GM18907 (cell line): ENCODE measurements around the gene TASP1.

ENCODE experiments used
- ATAC-seq: cut with Tn5 transposase; IDR thresholded peaks from one replicate; pipeline ENCODE4 v1.9.1; 2021; ENCODE audit warnings: mild to moderate bottlenecking, moderate library complexity; ENCODE audit not compliant: unreplicated experiment

The TASP1 gene

GRCh38 chr20:13447385-13448180 lies 191.1 kb downstream of the TASP1 start:
- ATAC-seq = no peak

DNA sequence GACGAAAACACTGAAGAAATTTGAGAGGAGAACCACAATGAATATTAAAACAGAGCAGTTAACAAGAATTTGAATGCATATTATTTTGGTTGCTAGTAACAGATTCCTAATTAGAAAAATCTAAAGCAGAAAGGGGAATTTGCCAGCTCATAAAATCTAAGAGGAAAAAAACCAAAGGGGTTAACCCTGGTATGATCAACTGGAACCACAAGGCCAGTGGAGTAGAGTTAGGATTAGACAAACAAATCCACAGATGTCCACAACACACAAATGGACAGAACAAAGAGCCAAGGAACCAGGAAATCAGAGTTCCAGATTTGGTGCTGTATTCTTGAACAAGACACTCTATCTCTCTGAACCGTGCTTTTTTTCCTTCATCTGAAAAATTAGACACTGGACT lies 195.0 kb downstream of the TASP1 start:
- ATAC-seq = no peak

- no peak for ATAC-seq
Observed at GRCh38 chr20:13442986-13443385, 195.7 kb downstream of the TASP1 start.

- no peak for ATAC-seq
Observed at GRCh38 chr20:13441388-13441787, 197.3 kb downstream of the TASP1 start.

DNA sequence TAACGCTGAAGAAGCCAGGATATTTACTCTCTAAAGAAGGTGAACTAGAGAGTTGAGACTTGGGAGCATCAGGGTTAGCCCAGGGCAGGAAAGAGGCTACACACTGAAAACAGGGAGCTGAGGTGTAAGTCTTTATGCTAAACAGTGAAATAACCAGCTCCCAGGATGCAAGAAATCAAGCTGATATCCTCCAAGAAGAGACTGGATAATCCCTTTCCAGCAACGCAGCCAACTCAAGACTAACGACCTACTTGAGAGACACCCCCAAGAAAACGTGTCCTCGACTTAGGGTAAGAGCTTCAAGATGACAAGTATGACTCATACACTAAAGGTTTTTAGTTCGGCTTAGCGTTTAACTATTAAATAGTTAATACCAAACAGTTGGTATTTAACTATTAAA lies 202.2 kb downstream of the TASP1 start:
- ATAC-seq = no peak

DNA sequence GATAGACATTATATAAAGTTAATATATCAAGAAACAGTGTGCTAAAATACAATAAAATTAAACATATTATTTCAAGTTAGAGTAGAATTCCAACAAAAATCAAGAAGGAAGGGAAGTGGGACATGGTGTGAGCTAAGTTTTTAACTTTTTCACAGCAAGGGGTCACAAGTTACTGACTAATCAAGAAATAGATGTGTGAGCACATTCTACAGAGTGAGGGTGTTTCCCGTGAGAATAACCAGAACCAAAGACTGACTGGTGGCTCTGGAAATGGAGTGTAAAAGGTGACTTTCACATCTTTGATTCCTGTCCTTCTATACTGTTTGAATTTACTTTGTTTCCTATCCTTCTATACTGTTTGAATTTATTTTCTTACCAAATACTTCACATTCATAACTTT lies 206.6 kb downstream of the TASP1 start:
- no peak for ATAC-seq

DNA sequence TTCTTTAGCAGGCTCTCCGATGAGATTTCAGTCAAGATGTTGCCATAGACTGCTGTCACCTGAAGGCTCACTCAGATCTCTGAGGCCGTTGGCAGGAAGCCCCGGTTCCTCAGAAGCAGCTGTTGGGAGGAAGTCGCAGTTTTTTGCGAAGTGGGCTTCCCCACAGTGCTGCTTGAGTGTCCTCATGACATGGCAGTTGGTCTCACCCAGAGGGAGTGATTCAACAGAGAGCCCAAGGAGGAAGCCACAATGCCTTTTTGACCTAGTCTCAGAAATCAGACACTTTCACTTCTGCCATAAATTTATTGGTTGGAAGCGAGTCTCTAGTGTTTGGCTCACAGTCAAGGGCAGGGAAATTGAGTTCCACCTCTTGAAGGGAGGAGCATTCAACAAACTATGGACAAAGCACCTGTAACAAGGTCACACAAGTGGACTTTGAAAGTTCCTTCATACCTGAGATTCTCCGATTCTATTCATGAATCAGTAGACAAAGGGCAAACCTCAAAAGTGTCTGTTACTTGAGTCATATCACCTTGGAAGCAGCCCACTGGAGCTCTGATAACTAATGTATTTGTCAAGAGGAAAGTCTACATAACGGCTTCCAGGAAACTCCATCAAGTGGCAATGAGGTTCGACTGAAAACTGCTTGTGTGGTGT lies 208.3 kb downstream of the TASP1 start:
- ATAC-seq = peak; percentile 64

DNA sequence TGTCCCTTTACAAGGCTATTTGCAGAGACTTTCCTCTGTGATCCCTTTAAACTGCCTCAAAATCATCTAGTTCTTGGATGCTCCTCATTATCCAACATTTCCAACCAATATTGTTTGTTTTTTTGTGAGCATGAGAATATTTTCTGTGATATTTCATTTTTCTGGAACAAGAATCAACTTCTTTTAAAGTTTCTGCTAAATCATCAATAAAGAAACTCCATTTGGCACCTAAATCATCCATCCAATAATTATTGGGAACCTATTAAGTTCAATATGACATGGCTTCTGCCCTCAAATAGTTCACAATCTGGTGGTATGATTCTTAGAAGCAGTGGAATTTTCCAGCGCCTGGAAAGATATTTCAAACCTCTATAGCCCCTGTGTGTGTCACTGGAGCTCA lies 210.0 kb downstream of the TASP1 start:
- no peak for ATAC-seq

DNA sequence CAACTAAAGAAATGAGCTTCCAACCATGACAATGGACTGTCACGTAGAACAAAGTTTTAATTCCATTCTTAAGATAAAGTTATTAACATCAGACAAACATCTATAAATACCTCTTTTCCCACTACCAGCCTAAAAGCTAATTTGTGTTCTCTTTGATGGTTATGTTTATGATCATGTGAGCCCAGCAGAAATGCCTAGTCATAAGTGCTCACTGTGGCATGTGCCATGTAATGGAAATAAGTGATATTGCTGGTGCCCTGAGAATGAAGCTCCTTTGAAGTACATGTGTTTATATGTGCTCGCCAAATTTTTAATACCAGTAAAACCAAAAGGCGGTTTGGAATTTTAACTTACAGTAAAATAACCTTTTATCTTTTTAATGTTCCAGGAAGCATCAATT lies 211.9 kb downstream of the TASP1 start:
- ATAC-seq = no peak

DNA sequence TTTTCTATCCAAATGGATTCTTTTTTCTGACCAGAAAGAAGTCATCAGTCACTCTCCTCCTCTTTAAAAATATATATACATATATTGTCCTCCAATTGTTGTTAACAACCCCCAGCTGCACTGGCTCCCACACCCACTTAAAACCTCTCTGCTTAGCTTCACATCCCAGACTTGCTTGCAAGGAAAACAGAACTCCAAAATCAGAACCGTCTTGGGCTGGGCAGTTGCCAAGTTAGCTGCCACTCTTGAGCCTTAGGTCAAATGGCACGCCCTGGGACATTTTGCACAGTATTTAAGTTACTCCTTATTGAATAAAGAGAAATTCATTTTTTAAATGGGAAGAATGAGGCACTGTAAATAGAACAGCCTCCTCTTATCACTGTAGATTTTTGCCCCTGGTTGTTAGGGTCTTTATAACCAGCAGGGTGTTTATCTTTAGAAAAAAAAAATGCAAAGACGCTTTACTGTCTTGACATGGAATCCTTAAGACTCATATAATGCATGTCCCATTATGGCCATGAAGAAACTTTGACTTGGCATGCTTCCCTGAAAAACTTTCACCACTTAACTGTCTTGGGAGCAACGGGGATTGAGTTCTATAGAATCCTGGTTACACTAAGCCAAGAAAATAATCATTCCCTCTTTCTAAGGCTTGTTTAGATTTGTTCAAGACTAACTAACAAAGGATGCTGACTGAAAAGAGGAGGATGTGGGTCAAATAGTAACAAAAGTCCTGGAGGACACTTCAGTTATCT lies 213.2 kb downstream of the TASP1 start:
- ATAC-seq = no peak

DNA sequence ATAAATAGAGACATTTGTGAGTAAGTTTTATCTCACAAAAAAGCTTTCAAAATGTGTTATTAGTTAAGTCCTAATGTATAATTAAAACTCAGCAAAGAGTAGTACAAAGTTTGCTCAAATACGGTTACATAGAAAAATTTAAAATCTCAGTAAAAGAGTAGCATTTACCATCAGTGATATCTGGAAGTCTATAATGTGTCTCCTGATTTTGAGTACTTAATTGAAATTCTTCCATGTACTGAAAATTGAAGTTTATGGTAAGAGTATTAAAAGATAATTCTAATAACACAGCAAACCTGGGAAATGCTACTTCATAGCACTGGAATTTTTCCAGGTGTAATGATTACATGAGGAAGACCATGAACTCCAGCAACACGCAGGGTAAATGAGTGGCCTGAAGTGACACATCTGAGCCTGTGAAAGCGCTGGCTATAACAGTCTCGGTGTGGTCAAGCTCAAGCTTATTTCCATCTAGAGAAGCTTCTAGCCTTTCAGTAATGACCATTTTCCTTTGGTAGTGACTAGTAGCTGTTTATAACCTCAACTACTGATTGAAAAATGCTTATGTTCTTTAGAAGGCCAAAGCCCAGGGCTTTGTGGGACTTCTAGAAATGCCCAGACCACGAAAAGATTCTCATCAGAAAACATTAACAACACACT lies 214.4 kb downstream of the TASP1 start:
- no peak for ATAC-seq

DNA sequence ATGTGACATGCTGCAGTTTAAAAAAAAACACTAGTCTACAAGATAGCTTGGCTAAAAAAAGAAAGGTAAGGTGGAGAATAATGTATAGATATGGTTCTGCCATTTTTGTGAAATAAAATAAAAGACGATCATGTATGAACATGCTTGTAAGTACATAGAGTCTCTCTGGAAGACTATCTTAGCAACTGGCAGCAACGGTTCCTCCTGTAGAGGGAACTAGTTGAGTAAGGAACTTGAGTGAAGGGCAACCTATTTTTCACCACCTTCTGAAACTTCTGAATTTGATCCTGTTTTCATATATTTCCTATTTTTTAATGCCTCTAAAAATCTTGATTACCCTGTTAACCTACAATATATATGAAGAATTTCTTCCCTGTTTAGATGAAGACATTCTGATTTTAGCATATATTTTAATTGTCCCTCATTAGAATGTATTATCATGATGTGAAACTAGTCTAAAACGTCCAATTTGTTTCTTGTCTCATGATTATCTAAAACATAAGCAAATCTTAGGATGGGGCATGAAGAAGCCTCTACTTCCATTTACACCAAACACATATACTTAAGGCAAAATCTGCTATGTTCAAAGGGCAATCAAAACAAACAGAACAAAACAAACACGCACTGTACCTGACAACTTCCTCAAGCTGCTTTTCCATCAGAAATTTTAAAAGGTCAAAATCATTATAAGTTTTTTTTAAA lies 215.1 kb downstream of the TASP1 start:
- no peak for ATAC-seq

GRCh38 chr20:13422637-13423036 lies 216.1 kb downstream of the TASP1 start:
- no peak for ATAC-seq

DNA sequence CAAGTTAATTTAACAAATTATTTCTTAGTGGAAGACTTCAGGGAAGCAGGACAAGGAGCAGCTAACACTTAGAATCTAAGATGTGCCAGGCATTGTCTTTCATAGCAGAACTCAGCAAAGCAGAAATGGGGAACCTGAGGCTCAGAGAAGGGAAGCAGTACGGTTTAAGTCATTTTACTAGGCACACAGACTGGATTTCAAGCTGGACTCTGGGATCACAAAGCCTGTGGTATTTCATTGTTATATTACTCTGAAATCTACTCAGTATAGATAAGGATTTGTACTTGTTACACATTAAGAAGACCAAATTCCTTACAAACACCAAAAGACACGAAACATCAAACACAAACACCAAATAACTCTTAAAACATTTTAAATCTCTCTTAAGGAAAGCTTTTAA lies 218.1 kb downstream of the TASP1 start:
- ATAC-seq = no peak

- ATAC-seq = no peak
Observed at GRCh38 chr20:13419477-13419876, 219.3 kb downstream of the TASP1 start.

GRCh38 chr20:13418263-13419229 lies 220.2 kb downstream of the TASP1 start:
- no peak for ATAC-seq

- no peak for ATAC-seq
Observed at GRCh38 chr20:13416531-13416930, 222.2 kb downstream of the TASP1 start.

DNA sequence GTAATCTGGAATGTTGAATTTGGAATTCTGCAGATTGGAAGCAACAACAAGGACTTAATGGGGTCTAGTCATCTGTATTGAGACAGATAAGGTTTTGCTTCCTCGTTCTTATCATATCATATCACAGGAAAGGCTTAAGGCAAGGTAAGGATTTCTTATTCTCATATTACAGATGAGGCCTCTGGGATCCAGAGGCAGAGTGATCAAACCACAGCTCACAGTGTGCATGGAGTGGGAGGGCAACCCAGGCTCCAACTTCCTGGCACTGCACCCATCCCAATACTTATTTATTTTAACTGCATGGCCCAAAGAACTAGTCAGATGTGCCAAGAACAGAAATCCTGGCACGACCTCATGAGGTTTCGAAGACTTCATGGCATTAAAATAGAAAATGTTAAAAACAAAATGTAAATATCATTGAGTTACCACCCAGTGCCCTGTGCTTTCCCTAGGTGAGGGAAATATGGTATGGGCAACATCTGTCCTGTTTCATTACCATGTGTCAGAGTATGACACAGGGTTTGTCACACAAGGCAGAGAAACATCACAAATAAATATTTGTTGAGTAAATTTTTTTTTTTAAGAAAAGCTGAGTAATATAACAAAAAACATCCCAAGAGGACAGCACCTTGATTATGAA lies 225.8 kb downstream of the TASP1 start:
- no peak for ATAC-seq

GRCh38 chr20:13404293-13404692 lies 234.4 kb downstream of the TASP1 start:
- ATAC-seq = no peak
